Nephron progenitor cell (in vitro differentiated cells): Measurements from ENCODE around the gene BPI.
"Not testable (repeated sequence)": the region's sequence is repeated elsewhere in the genome, so short reads cannot be mapped to it uniquely, and the experiment has no call there.

Experiments used
- DNase-seq: peaks from one replicate; pipeline ENCODE4 v3.0.0; 2021
- H3K27ac Mint-ChIP-seq: 2 replicates; pipeline ENCODE4 v1.8.0; 2021; ENCODE audit warnings: mild to moderate bottlenecking, moderate library complexity, mixed read lengths
- H3K27me3 Mint-ChIP-seq: 2 replicates; pipeline ENCODE4 v1.8.0; 2021; ENCODE audit warnings: mild to moderate bottlenecking, low read depth, mixed read lengths; ENCODE audit not compliant: poor library complexity
- H3K36me3 Mint-ChIP-seq: 2 replicates; pipeline ENCODE4 v1.8.0; 2021; ENCODE audit warnings: low read depth, mixed read lengths
- H3K4me1 Mint-ChIP-seq: 2 replicates; pipeline ENCODE4 v1.8.0; 2021; ENCODE audit warnings: mixed read lengths
- H3K4me3 Mint-ChIP-seq: 2 replicates; pipeline ENCODE4 v1.8.0; 2021; ENCODE audit warnings: mild to moderate bottlenecking, moderate library complexity, mixed read lengths
- H3K9me3 Mint-ChIP-seq: 2 replicates; pipeline ENCODE4 v1.8.0; 2021; ENCODE audit warnings: mild to moderate bottlenecking, moderate library complexity, mixed read lengths
- TF ChIP-seq, protein P1 (sequence below): fragments of 200-600 bp; sonication (generic); IDR thresholded peaks from 2 replicates; pipeline ENCODE4 v1.5.0; 2021; ENCODE audit warnings: antibody characterized with exemption

BPI gene

DNA sequence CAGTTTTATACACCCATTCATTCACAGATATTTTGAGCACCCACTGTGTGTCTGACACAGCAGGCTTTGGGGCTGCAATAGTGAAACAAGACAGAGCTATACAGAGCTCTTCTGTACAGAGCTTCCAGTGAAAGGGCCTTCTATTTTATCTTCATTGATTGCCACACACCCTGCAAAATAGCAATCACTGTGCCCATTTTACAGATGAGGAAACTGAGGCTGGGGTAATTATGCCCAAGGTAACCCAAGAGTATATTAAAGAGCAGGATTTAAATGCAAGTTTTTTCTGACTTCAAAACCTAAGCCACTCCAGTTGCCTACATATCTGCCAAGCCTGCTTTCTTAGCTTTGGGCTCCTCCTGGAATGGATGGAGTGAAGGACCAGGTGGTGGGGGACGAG is 4.5 kb downstream of the BPI start:
- no peak for DNase-seq
- Mint-ChIP-seq H3K36me3 (no peaks in the 10 kb centered on the region), H3K4me3 (no peak overlapping the region), H3K9me3 (peaks cover 4% of the 10 kb centered on the region), H3K4me1 (peaks cover 24% of the 10 kb centered on the region), H3K27ac (no peak overlapping the region), H3K27me3 (peaks cover 17% of the 10 kb centered on the region)
- TF ChIP-seq, protein P1, sequence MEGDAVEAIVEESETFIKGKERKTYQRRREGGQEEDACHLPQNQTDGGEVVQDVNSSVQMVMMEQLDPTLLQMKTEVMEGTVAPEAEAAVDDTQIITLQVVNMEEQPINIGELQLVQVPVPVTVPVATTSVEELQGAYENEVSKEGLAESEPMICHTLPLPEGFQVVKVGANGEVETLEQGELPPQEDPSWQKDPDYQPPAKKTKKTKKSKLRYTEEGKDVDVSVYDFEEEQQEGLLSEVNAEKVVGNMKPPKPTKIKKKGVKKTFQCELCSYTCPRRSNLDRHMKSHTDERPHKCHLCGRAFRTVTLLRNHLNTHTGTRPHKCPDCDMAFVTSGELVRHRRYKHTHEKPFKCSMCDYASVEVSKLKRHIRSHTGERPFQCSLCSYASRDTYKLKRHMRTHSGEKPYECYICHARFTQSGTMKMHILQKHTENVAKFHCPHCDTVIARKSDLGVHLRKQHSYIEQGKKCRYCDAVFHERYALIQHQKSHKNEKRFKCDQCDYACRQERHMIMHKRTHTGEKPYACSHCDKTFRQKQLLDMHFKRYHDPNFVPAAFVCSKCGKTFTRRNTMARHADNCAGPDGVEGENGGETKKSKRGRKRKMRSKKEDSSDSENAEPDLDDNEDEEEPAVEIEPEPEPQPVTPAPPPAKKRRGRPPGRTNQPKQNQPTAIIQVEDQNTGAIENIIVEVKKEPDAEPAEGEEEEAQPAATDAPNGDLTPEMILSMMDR = no peak

DNA sequence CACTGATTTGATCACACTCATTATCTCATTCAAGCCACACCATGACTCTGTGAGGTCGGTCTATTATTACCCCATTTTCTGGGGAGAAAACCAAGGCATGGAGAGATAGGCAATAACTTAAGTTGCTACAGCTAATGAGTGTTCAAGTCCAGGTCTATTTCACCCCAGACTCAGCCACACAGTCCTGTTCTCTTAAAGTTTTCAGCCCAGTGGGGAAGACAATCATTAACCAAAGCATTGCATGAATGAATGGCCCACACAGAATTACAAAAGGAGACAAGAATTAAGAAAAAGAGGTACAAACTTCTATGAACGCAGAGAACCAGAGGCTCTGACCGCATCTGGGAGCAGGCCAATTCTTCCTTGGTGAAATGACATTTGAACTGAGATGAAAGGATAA is 7.1 kb downstream of the BPI start:
- no peak overlapping the region for H3K4me3 Mint-ChIP-seq
- no peak for DNase-seq
- H3K9me3 Mint-ChIP-seq = peaks cover 4% of the 10 kb centered on the region
- no peaks in the 10 kb centered on the region for H3K36me3 Mint-ChIP-seq
- peaks cover 15% of the 10 kb centered on the region for H3K27me3 Mint-ChIP-seq
- peaks cover 10% of the 10 kb centered on the region for H3K4me1 Mint-ChIP-seq
- H3K27ac Mint-ChIP-seq = no peak overlapping the region
- TF ChIP-seq, protein P1 = no peak

DNA sequence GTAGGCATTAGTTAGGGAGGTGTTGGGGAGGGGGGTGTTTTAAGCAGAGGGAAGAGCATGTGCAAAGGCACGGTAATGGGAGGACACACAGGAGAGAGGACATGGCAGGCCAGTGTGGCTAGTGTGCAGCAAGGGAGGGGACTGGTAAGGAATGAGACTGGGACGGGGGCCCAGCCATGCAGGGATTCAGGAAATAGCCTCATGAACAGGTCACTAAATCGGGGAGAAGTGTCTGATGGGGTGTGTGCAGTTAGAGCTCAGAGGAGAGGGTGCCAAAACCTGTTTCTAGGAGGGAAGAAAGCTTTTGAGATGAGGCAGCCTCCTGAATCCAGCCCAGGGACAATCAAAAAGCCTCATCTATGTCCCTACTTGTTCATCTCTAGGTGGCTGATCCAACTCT is 7.5 kb downstream of the BPI start:
- Mint-ChIP-seq H3K27ac (no peak overlapping the region), H3K9me3 (peaks cover 4% of the 10 kb centered on the region), H3K36me3 (no peaks in the 10 kb centered on the region), H3K4me3 (no peak overlapping the region), H3K4me1 (peaks cover 6% of the 10 kb centered on the region), H3K27me3 (peaks cover 18% of the 10 kb centered on the region)
- TF ChIP-seq, protein P1 = no peak
- no peak for DNase-seq

DNA sequence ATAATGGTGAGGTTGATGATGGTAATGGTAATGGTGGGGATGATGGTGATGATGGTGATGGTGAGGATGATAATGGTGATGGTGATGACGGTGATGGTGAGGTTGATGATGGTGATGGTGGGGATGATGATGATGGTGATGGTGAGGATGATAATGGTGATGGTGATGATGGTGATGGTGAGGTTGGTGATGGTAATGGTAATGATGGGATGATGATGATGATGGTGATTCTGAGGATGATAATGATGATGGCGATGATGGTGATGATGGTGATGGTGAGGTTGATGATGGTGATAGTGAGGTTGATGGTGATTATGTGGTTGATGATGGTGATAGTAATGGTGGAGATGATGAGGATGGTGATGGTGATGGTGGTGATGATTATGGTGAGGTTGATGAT is 9.7 kb downstream of the BPI start:
- Mint-ChIP-seq H3K27ac (no peak overlapping the region), H3K4me3 (no peak overlapping the region), H3K9me3 (peaks cover 4% of the 10 kb centered on the region), H3K27me3 (peaks cover 27% of the 10 kb centered on the region), H3K36me3 (no peaks in the 10 kb centered on the region), H3K4me1 (no peaks in the 10 kb centered on the region)
- TF ChIP-seq, protein P1 = no peak
- DNase-seq = no peak

DNA sequence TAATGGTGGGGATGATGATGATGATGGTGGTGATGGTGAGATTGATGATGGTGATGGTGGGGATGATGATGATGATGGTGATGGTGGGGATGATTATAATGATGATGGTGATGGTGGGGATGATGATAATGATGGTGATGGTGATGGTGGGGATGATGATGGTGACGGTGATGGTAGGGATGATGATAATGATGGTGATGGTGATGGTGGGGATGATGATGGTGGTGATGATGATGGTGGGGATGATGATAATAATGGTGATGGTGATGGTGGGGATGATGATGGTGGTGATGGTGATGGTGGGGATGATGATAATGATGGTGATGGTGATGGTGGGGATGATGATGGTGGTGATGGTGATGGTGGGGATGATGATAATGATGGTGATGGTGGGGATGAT is 10.4 kb downstream of the BPI start:
- H3K4me3 Mint-ChIP-seq, DNase-seq, H3K27ac Mint-ChIP-seq, H3K9me3 Mint-ChIP-seq, H3K4me1 Mint-ChIP-seq, H3K36me3 Mint-ChIP-seq: not testable (repeated sequence)
- peaks cover 34% of the 10 kb centered on the region for H3K27me3 Mint-ChIP-seq

DNA sequence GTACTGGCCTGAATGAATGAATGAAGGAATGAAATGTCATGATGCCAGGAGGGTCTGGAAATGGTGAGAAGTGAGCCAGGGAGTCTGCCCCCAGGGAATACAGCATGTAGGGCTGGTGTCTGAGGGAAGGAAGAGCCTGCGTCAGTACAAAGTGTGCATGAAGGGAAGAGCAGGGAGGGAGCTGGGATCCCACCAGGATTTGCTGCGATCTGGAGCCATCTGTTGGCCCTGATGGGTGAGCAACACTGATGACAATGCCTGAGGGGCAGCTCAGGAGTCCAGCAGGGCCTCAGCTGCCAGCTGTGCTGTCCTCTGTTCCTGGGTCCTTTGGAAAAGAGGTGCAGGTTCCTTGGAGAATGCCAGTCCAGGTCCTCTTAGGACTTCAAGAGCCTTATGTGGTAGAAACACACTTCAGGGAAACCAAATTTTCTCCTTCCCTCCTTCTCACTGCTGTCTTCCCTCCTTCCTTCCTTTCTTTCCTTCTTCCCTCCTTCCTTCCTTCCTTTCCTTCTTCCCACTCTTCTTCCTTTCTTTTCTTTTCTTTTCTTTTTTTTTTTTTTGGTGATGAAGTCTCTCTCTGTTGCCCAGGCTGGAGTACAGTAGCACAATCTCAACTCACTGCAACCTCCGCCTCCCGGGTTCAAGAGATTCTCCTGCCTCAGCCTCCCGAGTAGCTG is 11.5 kb downstream of the BPI start:
- peaks cover 45% of the 10 kb centered on the region for H3K27me3 Mint-ChIP-seq
- no peaks in the 10 kb centered on the region for H3K4me1 Mint-ChIP-seq
- H3K4me3 Mint-ChIP-seq = no peak overlapping the region
- no peak for DNase-seq
- H3K36me3 Mint-ChIP-seq = no peaks in the 10 kb centered on the region
- TF ChIP-seq, protein P1 = no peak
- no peaks in the 10 kb centered on the region for H3K9me3 Mint-ChIP-seq
- H3K27ac Mint-ChIP-seq = no peak overlapping the region
